ENCODE measurements around the gene GABBR2.

Gene GABBR2

DNA sequence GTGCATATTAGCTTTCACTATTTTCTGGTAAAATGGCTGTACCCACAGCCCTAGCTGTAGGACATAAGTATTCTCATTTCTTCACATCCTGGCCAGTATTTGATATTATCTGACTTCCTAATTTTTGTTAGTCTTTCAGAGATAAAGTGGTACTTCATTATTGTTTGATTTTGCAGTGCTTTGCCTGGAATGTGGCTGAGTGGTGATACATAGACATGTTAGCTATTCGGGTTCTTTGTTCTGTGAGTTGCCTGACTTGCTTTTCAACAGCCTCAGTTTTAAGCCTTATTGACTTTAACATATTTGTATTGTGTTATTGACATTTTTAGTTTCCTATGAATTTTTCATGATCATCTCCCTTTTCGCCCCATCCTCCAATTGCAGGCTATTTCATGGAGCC, 161.1 kb downstream of the GABBR2 start:
- TF ChIP-seq, protein P1, sequence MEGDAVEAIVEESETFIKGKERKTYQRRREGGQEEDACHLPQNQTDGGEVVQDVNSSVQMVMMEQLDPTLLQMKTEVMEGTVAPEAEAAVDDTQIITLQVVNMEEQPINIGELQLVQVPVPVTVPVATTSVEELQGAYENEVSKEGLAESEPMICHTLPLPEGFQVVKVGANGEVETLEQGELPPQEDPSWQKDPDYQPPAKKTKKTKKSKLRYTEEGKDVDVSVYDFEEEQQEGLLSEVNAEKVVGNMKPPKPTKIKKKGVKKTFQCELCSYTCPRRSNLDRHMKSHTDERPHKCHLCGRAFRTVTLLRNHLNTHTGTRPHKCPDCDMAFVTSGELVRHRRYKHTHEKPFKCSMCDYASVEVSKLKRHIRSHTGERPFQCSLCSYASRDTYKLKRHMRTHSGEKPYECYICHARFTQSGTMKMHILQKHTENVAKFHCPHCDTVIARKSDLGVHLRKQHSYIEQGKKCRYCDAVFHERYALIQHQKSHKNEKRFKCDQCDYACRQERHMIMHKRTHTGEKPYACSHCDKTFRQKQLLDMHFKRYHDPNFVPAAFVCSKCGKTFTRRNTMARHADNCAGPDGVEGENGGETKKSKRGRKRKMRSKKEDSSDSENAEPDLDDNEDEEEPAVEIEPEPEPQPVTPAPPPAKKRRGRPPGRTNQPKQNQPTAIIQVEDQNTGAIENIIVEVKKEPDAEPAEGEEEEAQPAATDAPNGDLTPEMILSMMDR (conservative IDR thresholded peaks at IDR 0.05; ENCODE audit: control insufficient read depth, insufficient read depth, low read depth, low read length), result no peak
- H3K4me3 ChIP-seq (ENCODE audit: control insufficient read depth, low read depth, low read length), result no peak overlapping the region
- DNase-seq (ENCODE audit: low read depth), result no peak

DNA sequence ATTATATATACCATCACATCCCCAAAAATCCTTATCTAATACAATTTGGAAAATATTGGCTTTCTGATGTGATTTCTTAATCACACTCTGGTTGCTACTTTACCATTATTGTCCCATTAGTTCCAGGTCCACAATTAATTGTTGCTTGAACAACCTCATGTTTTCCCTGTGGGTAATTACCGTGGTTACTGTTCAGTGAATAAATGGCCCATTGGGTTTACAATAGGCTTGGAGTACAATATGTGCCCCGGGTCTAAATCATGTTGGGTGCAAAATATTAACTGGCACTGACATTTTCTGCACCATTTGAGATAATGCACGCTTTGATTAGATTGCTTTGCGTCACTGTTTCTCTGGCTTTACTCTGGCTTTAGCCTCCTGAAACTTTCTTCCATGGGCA, 163.7 kb downstream of the GABBR2 start:
- H3K4me3 ChIP-seq (ENCODE audit: control insufficient read depth, low read depth, low read length), result no peak overlapping the region
- TF ChIP-seq, protein P1 (conservative IDR thresholded peaks at IDR 0.05; ENCODE audit: control insufficient read depth, insufficient read depth, low read depth, low read length), result no peak
- DNase-seq (ENCODE audit: low read depth), result no peak

DNA sequence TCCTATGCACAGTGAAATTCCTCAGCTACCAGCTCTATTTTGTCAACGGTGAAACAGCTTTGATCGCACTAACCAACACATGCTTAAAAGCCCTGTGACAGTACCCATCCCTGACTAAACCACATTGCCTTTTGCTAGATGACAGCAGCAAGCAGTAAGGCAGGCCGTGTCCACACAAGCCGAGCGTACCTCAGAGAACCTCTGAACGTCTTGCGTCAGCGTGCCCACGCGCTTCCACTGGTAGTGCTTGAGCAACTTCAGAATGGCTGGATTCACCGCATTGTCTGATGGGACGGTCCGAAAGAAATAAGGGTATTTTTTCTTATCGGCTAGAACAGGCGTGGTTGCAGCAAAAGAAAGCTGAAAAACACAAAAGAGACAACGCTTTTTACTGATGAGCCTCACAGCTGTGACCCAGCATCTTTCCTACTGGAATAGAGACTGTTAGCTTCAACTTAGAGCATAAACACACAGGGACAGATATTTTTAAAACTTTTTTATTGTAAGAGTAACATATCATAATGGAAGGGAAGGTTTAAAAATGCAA, 167.0 kb downstream of the GABBR2 start:
- no peak overlapping the region for H3K4me3 ChIP-seq (ENCODE audit: control insufficient read depth, low read depth, low read length)
- TF ChIP-seq, protein P1 (conservative IDR thresholded peaks at IDR 0.05; ENCODE audit: control insufficient read depth, insufficient read depth, low read depth, low read length), result no peak

DNA sequence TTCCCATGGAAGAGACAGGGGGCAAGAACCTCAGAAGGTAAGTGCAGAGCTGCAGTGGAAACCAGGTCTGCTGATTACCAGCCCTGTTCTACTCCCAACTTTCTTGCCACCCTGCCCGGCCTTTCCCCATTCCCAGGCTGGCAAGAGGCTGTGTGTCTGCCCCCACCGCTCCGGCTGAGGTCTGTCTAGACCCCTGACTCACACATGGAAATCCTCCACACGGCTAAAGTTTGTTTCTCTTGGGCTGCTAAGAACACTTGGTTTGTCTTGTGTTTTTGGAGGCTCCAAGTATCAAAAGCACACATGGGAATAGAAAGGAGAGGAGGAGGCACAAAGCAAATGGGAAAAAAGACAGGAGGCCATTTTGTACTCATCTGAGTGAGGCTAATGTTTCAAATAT, 168.3 kb downstream of the GABBR2 start:
- no peak for DNase-seq (ENCODE audit: low read depth)
- TF ChIP-seq, protein P1 (conservative IDR thresholded peaks at IDR 0.05; ENCODE audit: control insufficient read depth, insufficient read depth, low read depth, low read length), result no peak
- H3K4me3 ChIP-seq (ENCODE audit: control insufficient read depth, low read depth, low read length), result no peak overlapping the region

More for the DNA sequence above, 167.0 kb downstream of the GABBR2 start:
- no peak for DNase-seq (ENCODE audit: low read depth)

DNA sequence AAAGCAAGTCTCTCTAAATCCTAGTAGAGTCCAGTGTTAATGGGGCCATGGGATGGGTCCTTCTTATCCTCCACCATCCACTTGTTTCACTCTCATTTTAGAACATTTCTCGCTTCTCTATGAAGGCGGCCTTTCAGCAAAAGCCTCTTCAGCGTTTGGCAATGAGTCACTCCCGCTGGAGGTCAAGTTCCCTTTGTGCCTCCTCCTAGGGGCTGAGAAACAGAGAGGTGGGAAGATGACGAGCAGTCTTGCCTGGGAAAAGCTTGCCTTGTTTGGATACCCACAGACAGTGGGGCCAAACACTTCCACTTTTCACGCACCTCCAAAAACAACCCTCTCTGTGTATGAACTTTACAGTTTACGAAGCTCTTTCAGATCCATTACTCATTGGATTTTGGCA, 168.8 kb downstream of the GABBR2 start:
- TF ChIP-seq, protein P1 (conservative IDR thresholded peaks at IDR 0.05; ENCODE audit: control insufficient read depth, insufficient read depth, low read depth, low read length), result no peak
- peak; percentile 38 for DNase-seq (ENCODE audit: low read depth)
- H3K4me3 ChIP-seq (ENCODE audit: control insufficient read depth, low read depth, low read length), result no peak overlapping the region

DNA sequence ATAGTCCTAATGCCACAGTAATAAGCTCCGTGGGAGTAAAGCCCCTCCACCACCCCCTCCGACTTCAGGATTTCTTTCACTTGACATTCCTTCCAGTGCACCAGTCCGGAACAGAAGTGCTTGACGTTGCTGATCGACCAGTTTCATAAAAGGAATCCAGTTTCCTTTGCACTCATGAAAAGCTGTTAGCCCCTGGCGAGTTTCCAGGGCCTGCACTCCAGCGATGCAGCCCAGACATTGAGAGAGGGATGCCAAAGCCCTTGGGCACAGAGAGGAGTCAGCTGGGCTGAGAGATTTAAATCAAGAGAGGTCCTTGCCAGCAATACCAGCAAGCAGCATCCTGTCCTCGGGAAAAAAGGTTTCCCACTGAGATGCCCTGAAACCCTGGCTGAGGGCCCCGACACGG, 170.1 kb downstream of the GABBR2 start:
- no peak overlapping the region for H3K4me3 ChIP-seq (ENCODE audit: control insufficient read depth, low read depth, low read length)
- TF ChIP-seq, protein P1 (conservative IDR thresholded peaks at IDR 0.05; ENCODE audit: control insufficient read depth, insufficient read depth, low read depth, low read length), result no peak
- no peak for DNase-seq (ENCODE audit: low read depth)

DNA sequence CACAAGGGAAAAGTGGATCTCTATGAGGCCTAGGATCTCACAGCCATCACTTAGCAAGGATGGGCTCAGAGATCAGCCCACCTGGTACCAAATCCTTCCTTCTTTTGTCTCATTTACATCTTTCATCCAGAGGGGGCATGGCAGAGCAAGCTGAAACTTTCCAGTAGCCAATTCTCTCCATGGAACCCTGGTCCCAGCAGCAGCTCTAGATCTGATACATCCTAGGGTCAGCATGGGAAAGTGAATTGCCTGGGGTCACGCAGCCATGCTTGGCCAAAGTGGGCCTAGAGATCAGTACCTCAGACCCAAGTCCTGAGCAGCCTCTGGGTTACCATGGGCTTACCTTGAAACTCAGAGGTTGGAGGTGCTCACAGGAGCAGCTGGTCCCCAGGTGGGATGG, 170.5 kb downstream of the GABBR2 start:
- DNase-seq (ENCODE audit: low read depth), result no peak
- H3K4me3 ChIP-seq (ENCODE audit: control insufficient read depth, low read depth, low read length), result no peak overlapping the region
- TF ChIP-seq, protein P1 (conservative IDR thresholded peaks at IDR 0.05; ENCODE audit: control insufficient read depth, insufficient read depth, low read depth, low read length), result no peak

Measured in fibroblast of mammary gland (primary cell).